ENCODE results near the gene PLEKHB2. TPM values are rescaled to one million over a fixed set of nuclear protein-coding genes. Genes with fewer than 3 reads are reported as not detected.

Gene PLEKHB2
- total and polyA plus RNA-seq, 2 of the 8 experiments (the other 6 are each of a cell fraction or from before 2014, with no cell fraction given): 42.4 to 54.8 TPM

GRCh38 chr2:131093006-131093695 lies 12.0 kb upstream of the PLEKHB2 start, which contains the start of gene FAM168B (continued):
- TF ChIP-seq RNF2 (IDR thresholded peaks at IDR 0.05; ENCODE audit: borderline replicate concordance, low read depth, low read length, missing control alignments, poor library complexity, severe bottlenecking) (no peak), TCF12 (IDR thresholded peaks at IDR 0.05; ENCODE audit: low read depth, low read length) (no peak), CTCF (IDR thresholded peaks at IDR 0.05; ENCODE audit: control extremely low read depth in 1 of 3, insufficient read depth in 1 of 3, low read depth in 1 of 3, low read length in 3 of 3) (0 out of 4 replicates have a peak, but pooled peaks of 1 of the 3 experiments have one; percentile 0), BACH1 (IDR thresholded peaks at IDR 0.05; ENCODE audit: low read length) (no peak), JUN (IDR thresholded peaks at IDR 0.05; ENCODE audit: low read depth, low read length) (no peak), MAFK (IDR thresholded peaks at IDR 0.05; ENCODE audit: low read depth, low read length) (no peak), FOSL1 (IDR thresholded peaks at IDR 0.05; ENCODE audit: insufficient read depth, low read depth, low read length) (no peak), GABPA (IDR thresholded peaks at IDR 0.05; ENCODE audit: borderline replicate concordance, insufficient read depth, low read length) (peak; percentile 40; the same call in 1 of the 2 replicates), TBP (IDR thresholded peaks at IDR 0.05; ENCODE audit: low read depth, low read length) (0 out of 2 replicates have a peak, but pooled peaks have one; percentile 33), NRF1 (IDR thresholded peaks at IDR 0.05; ENCODE audit: low read depth, low read length) (peak; percentile 15; the same call in 1 of the 2 replicates), CTBP2 (IDR thresholded peaks at IDR 0.05; ENCODE audit: borderline replicate concordance, insufficient read depth, insufficient read length, low read length) (no peak), SIX5 (IDR thresholded peaks at IDR 0.05; ENCODE audit: low read depth, low read length) (no peak), SIRT6 (IDR thresholded peaks at IDR 0.05; ENCODE audit: low read length) (no peak), EP300 (IDR thresholded peaks at IDR 0.05; ENCODE audit: borderline replicate concordance in 1 of 2, low read depth in 2 of 2, low read length in 2 of 2) (peak in 1 of 2 experiments; percentile 3; a peak in 1 of 3 replicates), NANOG (IDR thresholded peaks at IDR 0.05; ENCODE audit: insufficient read depth, low read depth, low read length, poor library complexity, severe bottlenecking) (no peak), PHF8 (conservative IDR thresholded peaks at IDR 0.05; ENCODE audit: low read depth, low read length) (peak; percentile 99), POU5F1 (IDR thresholded peaks at IDR 0.05; ENCODE audit: low read depth, low read length) (no peak), EGR1 (IDR thresholded peaks at IDR 0.05; ENCODE audit: borderline replicate concordance, low read depth, low read length) (peak; percentile 24; the same call in 1 of the 2 replicates), RBBP5 (IDR thresholded peaks at IDR 0.05; ENCODE audit: borderline replicate concordance, low read depth, low read length) (peak; percentile 88; the same call in 1 of the 2 replicates), TEAD4 (IDR thresholded peaks at IDR 0.05; ENCODE audit: low read depth, low read length) (no peak), BCL11A (IDR thresholded peaks at IDR 0.05; ENCODE audit: low read depth in 2 of 2, low read length in 2 of 2) (no peak)
